ENCODE data around the gene DEK.
"Not testable (repeated sequence)": the region's sequence is repeated elsewhere in the genome, so short reads cannot be mapped to it uniquely, and the experiment has no call there.

Gene DEK

GRCh38 chr6:18237167-18237566, 27.2 kb downstream of the DEK start:
- no peak for DNase-seq

GRCh38 chr6:18235524-18235923, 28.8 kb downstream of the DEK start:
- DNase-seq, result no peak

- DNase-seq, result no peak
Measured at GRCh38 chr6:18234564-18234963, 29.8 kb downstream of the DEK start.

GRCh38 chr6:18233770-18234169, 30.6 kb downstream of the DEK start:
- not testable (repeated sequence) for DNase-seq

GRCh38 chr6:18231856-18232255, 32.5 kb downstream of the DEK start:
- DNase-seq, result not testable (repeated sequence)

GRCh38 chr6:18228590-18228989, 35.7 kb downstream of the DEK start:
- not testable (repeated sequence) for DNase-seq

DNA sequence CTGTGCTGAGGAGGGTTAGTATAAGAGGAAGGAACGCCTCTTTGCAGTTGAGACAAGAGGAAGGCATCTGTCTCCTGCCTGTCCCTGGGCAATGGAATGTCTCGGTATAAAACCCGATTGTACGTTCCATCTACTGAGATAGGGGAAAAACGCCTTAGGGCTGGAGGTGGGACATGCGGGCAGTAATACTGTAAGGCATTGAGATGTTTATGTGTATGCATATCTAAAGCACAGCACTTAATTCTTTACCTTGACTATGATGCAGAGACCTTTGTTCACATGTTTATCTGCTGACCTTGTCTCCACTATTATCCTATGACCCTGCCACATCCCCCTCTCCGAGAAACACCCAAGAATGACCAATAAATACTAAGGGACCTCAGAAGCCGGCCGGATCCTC, 37.2 kb downstream of the DEK start:
- not testable (repeated sequence) for DNase-seq

GRCh38 chr6:18226451-18227105, 37.8 kb downstream of the DEK start:
- not testable (repeated sequence) for DNase-seq

- no peak for DNase-seq
Measured at GRCh38 chr6:18221288-18221615, 43.1 kb downstream of the DEK start.

DNA sequence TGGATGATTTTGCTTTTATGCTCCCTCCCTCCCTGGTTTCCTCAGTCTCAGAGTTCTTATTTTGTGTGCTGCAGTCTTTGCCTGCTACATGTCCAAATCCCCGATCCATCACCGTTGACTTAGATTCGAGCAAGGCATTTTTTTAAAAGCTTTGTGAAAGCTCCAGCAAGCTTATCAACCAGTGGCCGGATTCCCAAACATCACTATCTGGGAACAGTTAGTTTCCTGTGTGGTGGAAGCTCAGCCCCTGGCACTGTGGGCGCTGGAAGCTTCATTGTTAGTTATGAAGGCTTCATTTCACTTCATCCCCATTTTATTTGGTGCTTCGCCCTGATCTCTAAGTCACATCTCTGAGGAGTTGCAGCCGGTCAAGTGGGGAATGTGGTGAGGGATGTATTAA, 44.7 kb downstream of the DEK start:
- DNase-seq, result no peak

- DNase-seq, result no peak
Measured at GRCh38 chr6:18218233-18218632, 46.1 kb downstream of the DEK start.

GRCh38 chr6:18216411-18216810, 47.9 kb downstream of the DEK start:
- DNase-seq, result no peak

DNA sequence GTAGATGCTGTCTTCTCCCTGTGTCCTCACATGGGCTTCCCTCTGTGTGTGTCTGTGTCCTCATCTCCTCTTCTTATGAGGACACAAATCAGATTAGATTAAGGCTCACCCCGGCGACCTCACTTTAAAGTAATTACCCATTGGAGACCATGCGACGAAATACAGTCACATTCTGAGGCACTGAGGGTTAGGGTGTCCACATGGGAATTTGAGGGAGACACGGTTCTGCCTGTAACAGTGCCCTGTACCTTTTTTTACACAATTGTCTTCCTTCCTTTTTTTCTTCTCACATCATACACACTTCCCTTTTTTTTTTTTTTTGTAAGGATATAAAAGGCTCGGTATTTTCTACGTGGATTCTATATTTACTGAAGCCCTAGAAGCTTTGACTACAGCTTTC, 48.9 kb downstream of the DEK start:
- DNase-seq, result no peak

DNA sequence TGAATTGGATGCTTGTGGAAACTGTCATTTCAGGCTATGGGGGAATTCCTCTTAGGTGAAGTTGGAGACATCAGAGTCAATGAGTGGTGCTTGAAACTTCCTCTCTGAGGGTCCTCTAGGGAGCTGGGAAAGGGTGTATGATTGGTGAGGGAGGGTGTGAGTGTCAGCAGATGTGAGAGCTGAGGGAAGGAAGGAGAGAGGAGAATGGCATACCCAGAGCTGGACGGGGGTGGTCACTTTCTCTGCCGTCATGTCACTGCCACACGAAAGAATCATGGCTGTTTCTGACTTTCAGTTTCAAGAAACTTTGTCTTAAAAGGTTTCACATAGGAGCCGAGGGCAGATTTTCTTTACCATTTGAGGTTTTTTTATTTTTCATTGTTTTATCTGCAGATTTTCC, 50.3 kb downstream of the DEK start:
- DNase-seq, result no peak

DNA sequence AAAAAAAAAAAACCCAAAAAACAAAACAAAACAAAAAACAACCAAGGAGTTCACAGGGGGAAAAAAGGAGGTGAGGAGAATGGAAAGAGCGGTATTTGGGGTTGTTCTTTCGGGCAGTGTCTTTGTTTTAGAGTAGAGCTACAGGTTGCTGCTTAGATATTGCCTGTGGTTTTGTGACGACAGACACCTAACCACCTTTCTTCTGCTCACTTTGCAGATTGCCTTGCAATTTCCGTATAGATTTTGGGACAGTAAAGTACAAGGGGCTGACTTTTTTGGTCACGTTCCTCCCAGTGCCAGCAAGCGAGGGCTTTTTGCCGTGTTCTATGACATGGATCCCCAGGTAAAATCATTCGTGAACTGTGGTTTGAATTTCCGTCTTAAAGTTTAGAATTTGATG, 50.9 kb downstream of the DEK start:
- no peak for DNase-seq

- no peak for DNase-seq
Measured at GRCh38 chr6:18212231-18212630, 52.1 kb downstream of the DEK start.

- DNase-seq, result no peak
Measured at GRCh38 chr6:18211338-18211737, 53.0 kb downstream of the DEK start.

GRCh38 chr6:18210707-18211106, 53.6 kb downstream of the DEK start:
- no peak for DNase-seq

DNA sequence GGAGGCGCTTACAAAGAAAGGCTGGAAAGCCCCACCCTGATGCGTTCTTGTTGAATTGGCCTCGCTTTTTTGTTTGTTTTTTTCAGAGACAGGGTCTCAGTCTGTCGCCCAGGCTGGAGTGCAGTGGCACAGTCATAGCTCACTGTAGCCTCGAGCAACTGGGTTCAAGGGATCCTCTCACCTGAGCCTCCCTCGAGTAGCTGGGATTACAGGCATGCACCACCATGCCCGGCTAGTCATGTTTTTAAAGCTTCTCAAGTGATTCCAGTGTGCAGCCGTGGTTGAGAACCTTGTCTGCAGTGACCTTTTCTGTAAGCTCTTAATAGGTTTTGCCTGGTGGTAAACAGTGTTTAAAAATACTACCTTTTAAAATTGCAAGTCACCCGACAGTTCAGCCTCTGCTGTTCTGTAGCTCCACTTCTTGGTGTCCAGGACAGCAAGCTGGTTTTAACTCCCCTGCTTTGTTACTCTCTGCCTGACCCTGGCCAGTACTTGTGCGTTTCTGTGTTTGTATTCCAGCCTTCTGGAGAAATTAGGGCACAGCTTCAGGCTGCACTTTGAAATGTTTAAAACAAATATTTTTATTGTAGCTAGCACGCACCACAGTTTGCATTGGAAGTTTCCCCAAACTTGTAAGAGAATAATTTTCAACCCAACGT, 54.7 kb downstream of the DEK start:
- DNase-seq, result no peak

- DNase-seq, result not testable (repeated sequence)
Measured at GRCh38 chr6:18208778-18209177, 55.6 kb downstream of the DEK start.

GRCh38 chr6:18207949-18208348, 56.4 kb downstream of the DEK start:
- DNase-seq, result no peak

GRCh38 chr6:18207438-18207837, 56.9 kb downstream of the DEK start:
- no peak for DNase-seq

DNA sequence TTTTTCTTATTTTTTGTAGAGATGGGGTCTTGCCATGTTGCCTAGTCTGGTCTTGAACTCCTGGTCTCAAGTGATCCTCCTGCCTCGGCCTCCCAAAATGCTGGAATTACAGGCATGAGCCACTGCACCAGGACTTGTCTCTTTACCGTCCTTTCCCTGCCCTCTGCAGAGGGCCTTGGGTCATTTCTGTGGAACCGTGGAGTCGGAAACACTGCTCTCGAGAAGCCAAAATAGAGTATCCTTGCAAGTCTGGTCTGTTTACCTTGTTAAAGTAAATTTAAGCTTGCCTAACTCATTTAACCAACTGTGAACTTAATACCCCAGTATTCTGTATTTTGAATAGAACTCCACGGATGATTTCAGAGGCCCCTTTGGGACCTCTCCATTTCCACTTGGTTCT, 57.7 kb downstream of the DEK start:
- DNase-seq, result no peak

DNA sequence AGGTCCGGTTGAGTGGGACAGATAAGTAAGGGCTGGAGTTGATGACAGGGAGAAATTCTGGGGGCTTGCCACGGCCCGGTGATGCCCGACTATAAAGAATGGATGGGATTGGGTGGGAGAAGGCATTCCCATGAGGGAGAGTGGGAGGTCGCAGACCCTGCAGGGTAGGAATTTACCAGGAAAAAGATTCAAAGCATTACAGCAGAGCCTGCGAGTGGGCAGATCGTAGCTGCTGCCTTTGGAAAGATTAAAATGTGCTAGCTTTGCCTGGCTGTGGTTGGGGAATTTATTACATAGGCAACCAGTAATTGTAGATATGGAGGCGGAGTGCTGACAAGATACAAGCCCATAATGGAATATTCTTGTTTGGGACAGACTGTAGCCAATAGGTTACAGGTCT, 59.6 kb downstream of the DEK start:
- DNase-seq, result no peak

DNA sequence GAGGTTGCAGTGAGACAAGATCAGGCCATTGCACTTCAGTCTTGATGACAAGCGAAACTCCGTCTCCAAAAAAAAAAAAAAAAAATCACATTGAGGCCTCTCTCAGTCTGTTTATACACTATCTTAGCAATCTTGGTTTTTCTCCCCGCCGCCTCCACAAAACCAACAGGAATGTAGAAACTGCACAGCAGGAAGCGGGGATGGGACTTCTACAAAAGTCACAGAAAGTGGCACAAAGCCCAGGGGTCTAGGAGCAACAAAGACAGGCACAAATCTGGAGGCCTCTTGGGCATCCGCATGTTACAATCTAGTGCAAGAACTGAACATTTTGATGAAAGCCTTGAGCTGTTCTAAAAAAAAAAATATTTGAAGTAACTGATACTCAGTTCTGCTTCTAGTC, 60.5 kb downstream of the DEK start:
- no peak for DNase-seq
